ENCODE data around the gene OGT. TPM values are rescaled to one million over a fixed set of nuclear protein-coding genes. Genes with fewer than 3 reads are reported as not detected.

The OGT gene
- total and polyA plus RNA-seq, 2 experiments from 2014 or later, result 37.3 to 159 TPM

GRCh38 chrX:71617742-71618141 lies 84.8 kb downstream of the OGT start:
- no peaks in the 10 kb centered on the region for H3K9me3 ChIP-seq (ENCODE audit: low read depth)
- no peaks in the 10 kb centered on the region for H3K36me3 ChIP-seq
- H3K27me3 ChIP-seq, result no peaks in the 10 kb centered on the region
- H3K4me1 ChIP-seq (ENCODE audit: low read depth), result no peaks in the 10 kb centered on the region
- no peak for DNase-seq (ENCODE audit: low read depth in 1 of 2, low spot score in 1 of 2)
- TF ChIP-seq, protein P1, sequence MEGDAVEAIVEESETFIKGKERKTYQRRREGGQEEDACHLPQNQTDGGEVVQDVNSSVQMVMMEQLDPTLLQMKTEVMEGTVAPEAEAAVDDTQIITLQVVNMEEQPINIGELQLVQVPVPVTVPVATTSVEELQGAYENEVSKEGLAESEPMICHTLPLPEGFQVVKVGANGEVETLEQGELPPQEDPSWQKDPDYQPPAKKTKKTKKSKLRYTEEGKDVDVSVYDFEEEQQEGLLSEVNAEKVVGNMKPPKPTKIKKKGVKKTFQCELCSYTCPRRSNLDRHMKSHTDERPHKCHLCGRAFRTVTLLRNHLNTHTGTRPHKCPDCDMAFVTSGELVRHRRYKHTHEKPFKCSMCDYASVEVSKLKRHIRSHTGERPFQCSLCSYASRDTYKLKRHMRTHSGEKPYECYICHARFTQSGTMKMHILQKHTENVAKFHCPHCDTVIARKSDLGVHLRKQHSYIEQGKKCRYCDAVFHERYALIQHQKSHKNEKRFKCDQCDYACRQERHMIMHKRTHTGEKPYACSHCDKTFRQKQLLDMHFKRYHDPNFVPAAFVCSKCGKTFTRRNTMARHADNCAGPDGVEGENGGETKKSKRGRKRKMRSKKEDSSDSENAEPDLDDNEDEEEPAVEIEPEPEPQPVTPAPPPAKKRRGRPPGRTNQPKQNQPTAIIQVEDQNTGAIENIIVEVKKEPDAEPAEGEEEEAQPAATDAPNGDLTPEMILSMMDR (IDR thresholded peaks at IDR 0.05; ENCODE audit: low read depth, low read length), result no peak
- H3K4me3 ChIP-seq, result no peak overlapping the region
- H3K27ac ChIP-seq, result no peak overlapping the region

DNA sequence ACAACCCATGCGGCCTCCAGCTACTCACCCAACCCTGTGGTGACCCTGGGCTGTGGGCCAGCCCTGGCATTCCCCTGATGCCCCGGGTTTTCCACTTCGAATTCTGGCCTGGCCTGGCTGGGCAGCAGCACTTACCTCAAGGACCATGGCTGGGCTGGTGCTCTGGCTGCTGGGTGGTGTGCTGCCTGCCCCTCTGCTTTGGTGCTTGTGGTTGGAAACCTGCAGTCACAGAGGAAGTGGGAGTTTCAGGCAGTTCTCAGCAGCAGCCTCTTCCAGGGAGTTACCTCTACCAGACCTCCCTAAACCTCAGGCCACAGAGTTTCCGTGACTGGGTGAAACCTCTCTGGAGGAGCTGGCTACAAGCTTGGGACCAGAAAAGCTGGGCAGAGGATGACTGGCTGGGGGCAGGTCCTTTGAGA lies 85.4 kb downstream of the OGT start, which contains the start of gene CXCR3:
Gene CXCR3 (minus strand): TSS at position 209 of the 419 bp plus-strand sequence. CDS start 62 bp downstream, at position 147.
- H3K4me3 ChIP-seq, result no peak within 1 kb of the TSS
- no peaks in the 10 kb centered on the region for H3K9me3 ChIP-seq (ENCODE audit: low read depth)
- DNase-seq (ENCODE audit: low read depth in 1 of 2, low spot score in 1 of 2), result peak in 1 of 2 donors; percentile 39
- no peaks in the 10 kb centered on the region for H3K36me3 ChIP-seq
- no peaks in the 10 kb centered on the region for H3K4me1 ChIP-seq (ENCODE audit: low read depth)
- no peak within 1 kb of the TSS for H3K27ac ChIP-seq
- TF ChIP-seq, protein P1 (IDR thresholded peaks at IDR 0.05; ENCODE audit: low read depth, low read length), result no peak
- no peaks in the 10 kb centered on the region for H3K27me3 ChIP-seq

- no peak overlapping the region for H3K4me3 ChIP-seq
- no peak overlapping the region for H3K27ac ChIP-seq
- H3K27me3 ChIP-seq, result no peaks in the 10 kb centered on the region
- H3K9me3 ChIP-seq (ENCODE audit: low read depth), result no peaks in the 10 kb centered on the region
- H3K36me3 ChIP-seq, result no peaks in the 10 kb centered on the region
- DNase-seq (ENCODE audit: low read depth in 1 of 2, low spot score in 1 of 2), result no peak
- TF ChIP-seq, protein P1 (IDR thresholded peaks at IDR 0.05; ENCODE audit: low read depth, low read length), result no peak
- H3K4me1 ChIP-seq (ENCODE audit: low read depth), result no peaks in the 10 kb centered on the region
These were observed 85.9 kb downstream of the OGT start for GRCh38 chrX:71618787-71619186.

- H3K27ac ChIP-seq, result no peak overlapping the region
These were observed 86.3 kb downstream of the OGT start for GRCh38 chrX:71619193-71619592.

DNA sequence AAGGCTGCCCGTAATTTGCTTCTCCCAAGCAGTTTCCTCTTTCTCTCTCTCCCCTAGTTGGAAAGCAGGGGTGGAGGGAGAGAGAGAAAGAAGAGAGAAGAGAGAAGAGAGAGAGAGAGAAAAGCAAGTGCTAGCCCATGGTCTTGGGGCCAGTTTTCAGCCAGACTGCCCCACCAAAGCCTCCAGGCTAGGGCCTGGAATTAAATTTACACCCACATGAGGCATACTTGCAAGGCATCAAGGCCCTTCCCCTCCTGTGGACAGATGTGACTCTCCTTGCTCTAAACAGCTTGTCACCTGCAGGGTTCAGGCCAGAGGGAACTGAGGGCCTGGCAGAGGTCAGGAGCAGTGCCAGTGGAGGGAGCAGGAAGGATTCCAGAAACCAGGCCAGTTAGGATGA lies 87.1 kb downstream of the OGT start:
- H3K4me3 ChIP-seq, result no peak overlapping the region
- H3K27me3 ChIP-seq, result no peaks in the 10 kb centered on the region
- H3K36me3 ChIP-seq, result no peaks in the 10 kb centered on the region
- TF ChIP-seq, protein P1 (IDR thresholded peaks at IDR 0.05; ENCODE audit: low read depth, low read length), result no peak
- H3K27ac ChIP-seq, result no peak overlapping the region
- no peaks in the 10 kb centered on the region for H3K4me1 ChIP-seq (ENCODE audit: low read depth)
- no peak for DNase-seq (ENCODE audit: low read depth in 1 of 2, low spot score in 1 of 2)
- no peaks in the 10 kb centered on the region for H3K9me3 ChIP-seq (ENCODE audit: low read depth)

More at GRCh38 chrX:71619193-71619592, 86.3 kb downstream of the OGT start:
- Histone ChIP-seq H3K27me3 (no peaks in the 10 kb centered on the region), H3K36me3 (no peaks in the 10 kb centered on the region), H3K4me3 (no peak overlapping the region), H3K4me1 (ENCODE audit: low read depth) (no peaks in the 10 kb centered on the region), H3K9me3 (ENCODE audit: low read depth) (no peaks in the 10 kb centered on the region)
- DNase-seq (ENCODE audit: low read depth in 1 of 2, low spot score in 1 of 2), result no peak
- TF ChIP-seq, protein P1 (IDR thresholded peaks at IDR 0.05; ENCODE audit: low read depth, low read length), result no peak

All from cardiac muscle cell (in vitro differentiated cells and primary cell).